ENCODE data around the gene ROBO4. TPM values are rescaled to one million over a fixed set of nuclear protein-coding genes. Genes with fewer than 3 reads are reported as not detected.

Gene ROBO4
- total RNA-seq, 3 donors from 2014 or later = 11.9 to 30.5 (median 12.8) TPM

GRCh38 chr11:124895471-124895971 is 2.1 kb downstream of the ROBO4 start:
- TF ChIP-seq POLR2AphosphoS5 (IDR thresholded peaks at IDR 0.05) (no peak), POLR2A (IDR thresholded peaks at IDR 0.05) (no peak), CTCF (IDR thresholded peaks at IDR 0.05) (no peak)
- H3K27me3 ChIP-seq = no peaks in the 10 kb centered on the region
- intact Hi-C loops (cut with DNase I; ENCODE audit: low total_unique reads) = no loop called here
- DNase-seq (ENCODE audit: low spot score in 2 of 2) = no peak
- H3K4me3 ChIP-seq = peak overlapping the region; percentile 32 to 54 (median 37)
- H3K36me3 ChIP-seq = no peaks in the 10 kb centered on the region
- peak overlapping the region in 1 of 2 donors; percentile 80 for H3K27ac ChIP-seq
- no peaks in the 10 kb centered on the region for H3K4me1 ChIP-seq
- H3K9me3 ChIP-seq = no peaks in the 10 kb centered on the region

GRCh38 chr11:124894606-124895430 is 2.8 kb downstream of the ROBO4 start:
- Histone ChIP-seq H3K4me3 (peak overlapping the region in 2 of 3 donors; percentile 5 to 54), H3K27ac (no peak overlapping the region), H3K27me3 (no peaks in the 10 kb centered on the region), H3K9me3 (no peaks in the 10 kb centered on the region), H3K4me1 (no peaks in the 10 kb centered on the region), H3K36me3 (no peaks in the 10 kb centered on the region)
- DNase-seq (ENCODE audit: low spot score in 2 of 2) = no peak
- intact Hi-C loops (cut with DNase I; ENCODE audit: low total_unique reads) = no loop called here
- TF ChIP-seq POLR2AphosphoS5 (IDR thresholded peaks at IDR 0.05) (no peak), CTCF (IDR thresholded peaks at IDR 0.05) (no peak), POLR2A (IDR thresholded peaks at IDR 0.05) (no peak)

- Histone ChIP-seq H3K9me3 (no peaks in the 10 kb centered on the region), H3K4me1 (no peaks in the 10 kb centered on the region), H3K27ac (no peak overlapping the region), H3K4me3 (no peak overlapping the region), H3K27me3 (no peaks in the 10 kb centered on the region), H3K36me3 (no peaks in the 10 kb centered on the region)
- no peak for TF ChIP-seq POLR2AphosphoS5 (IDR thresholded peaks at IDR 0.05)
- TF ChIP-seq CTCF (IDR thresholded peaks at IDR 0.05) = no peak
- no peak for TF ChIP-seq POLR2A (IDR thresholded peaks at IDR 0.05)
- DNase-seq (ENCODE audit: low spot score in 2 of 2) = no peak
- intact Hi-C loops (cut with DNase I; ENCODE audit: low total_unique reads) = no loop called here
Observed at GRCh38 chr11:124893781-124894401, 3.8 kb downstream of the ROBO4 start.

- Histone ChIP-seq H3K27me3 (no peaks in the 10 kb centered on the region), H3K9me3 (no peaks in the 10 kb centered on the region), H3K36me3 (no peaks in the 10 kb centered on the region), H3K4me1 (no peaks in the 10 kb centered on the region), H3K4me3 (no peak overlapping the region), H3K27ac (no peak overlapping the region)
- DNase-seq (ENCODE audit: low spot score in 2 of 2) = no peak
- intact Hi-C loops (cut with DNase I; ENCODE audit: low total_unique reads) = no loop called here
- TF ChIP-seq CTCF (IDR thresholded peaks at IDR 0.05) (no peak), POLR2AphosphoS5 (IDR thresholded peaks at IDR 0.05) (no peak), POLR2A (IDR thresholded peaks at IDR 0.05) (no peak)
Observed at GRCh38 chr11:124892750-124893454, 4.8 kb downstream of the ROBO4 start.

Measured in breast epithelium (tissue), 4 donors.